ENCODE measurements around the gene CC2D2B. TPM values are rescaled to one million over a fixed set of nuclear protein-coding genes. Genes with fewer than 3 reads are reported as not detected.
A peak's percentile ranks its signal among the peaks of the same experiment; 100 is the strongest.

CC2D2B gene
- total and polyA plus RNA-seq, 2 of the 13 experiments (the other 11 are each of a cell fraction or from before 2014, with no cell fraction given) = 0.20 TPM; not detected in 1

DNA sequence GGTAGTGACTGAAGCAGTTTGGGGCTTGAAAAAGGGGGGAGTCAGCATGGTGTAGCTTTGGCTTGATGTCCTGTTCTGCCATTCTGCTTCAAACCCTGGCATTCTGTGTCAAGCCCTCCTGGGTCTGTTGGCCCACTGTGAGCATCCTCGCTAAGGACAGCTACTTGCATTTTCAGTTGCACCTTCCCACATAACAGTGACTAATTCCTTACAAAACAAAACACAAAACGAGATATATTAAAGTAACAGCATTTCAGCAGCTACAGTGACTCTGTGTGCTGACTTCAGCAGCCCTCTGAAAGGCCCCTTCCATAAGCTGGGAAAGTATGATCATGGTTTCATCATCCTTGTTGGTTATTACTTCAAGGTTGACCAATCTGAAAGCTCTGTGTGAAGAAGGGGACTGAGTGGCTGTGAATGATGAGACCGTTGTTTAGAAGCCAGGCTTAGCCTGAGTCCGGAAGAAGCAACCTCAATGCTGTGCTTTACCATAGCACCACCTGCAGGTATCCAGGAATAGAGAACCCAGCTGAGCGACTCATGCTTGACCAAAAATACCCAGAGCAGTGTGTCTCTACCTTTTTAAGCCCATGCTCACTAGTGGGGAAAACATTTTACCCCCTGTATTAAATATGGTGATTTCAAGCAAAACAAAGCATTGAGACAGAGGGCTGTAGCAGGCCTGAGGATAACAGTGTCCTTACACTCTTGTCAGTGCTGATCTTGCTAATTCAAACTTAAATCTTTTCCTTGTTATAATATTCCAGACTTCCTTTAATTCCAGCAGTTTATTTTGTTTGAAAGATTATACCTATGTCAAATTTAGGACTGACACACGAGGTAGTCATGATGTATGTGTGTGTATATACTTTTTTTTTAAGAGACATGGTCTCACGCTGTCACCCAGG is 42.6 kb upstream of the CC2D2B start (continued):
- no peak for TF ChIP-seq AHDC1 (CRISPR knock-in tag; IDR thresholded peaks at IDR 0.05; ENCODE audit: borderline replicate concordance)
- TF ChIP-seq, protein P1, sequence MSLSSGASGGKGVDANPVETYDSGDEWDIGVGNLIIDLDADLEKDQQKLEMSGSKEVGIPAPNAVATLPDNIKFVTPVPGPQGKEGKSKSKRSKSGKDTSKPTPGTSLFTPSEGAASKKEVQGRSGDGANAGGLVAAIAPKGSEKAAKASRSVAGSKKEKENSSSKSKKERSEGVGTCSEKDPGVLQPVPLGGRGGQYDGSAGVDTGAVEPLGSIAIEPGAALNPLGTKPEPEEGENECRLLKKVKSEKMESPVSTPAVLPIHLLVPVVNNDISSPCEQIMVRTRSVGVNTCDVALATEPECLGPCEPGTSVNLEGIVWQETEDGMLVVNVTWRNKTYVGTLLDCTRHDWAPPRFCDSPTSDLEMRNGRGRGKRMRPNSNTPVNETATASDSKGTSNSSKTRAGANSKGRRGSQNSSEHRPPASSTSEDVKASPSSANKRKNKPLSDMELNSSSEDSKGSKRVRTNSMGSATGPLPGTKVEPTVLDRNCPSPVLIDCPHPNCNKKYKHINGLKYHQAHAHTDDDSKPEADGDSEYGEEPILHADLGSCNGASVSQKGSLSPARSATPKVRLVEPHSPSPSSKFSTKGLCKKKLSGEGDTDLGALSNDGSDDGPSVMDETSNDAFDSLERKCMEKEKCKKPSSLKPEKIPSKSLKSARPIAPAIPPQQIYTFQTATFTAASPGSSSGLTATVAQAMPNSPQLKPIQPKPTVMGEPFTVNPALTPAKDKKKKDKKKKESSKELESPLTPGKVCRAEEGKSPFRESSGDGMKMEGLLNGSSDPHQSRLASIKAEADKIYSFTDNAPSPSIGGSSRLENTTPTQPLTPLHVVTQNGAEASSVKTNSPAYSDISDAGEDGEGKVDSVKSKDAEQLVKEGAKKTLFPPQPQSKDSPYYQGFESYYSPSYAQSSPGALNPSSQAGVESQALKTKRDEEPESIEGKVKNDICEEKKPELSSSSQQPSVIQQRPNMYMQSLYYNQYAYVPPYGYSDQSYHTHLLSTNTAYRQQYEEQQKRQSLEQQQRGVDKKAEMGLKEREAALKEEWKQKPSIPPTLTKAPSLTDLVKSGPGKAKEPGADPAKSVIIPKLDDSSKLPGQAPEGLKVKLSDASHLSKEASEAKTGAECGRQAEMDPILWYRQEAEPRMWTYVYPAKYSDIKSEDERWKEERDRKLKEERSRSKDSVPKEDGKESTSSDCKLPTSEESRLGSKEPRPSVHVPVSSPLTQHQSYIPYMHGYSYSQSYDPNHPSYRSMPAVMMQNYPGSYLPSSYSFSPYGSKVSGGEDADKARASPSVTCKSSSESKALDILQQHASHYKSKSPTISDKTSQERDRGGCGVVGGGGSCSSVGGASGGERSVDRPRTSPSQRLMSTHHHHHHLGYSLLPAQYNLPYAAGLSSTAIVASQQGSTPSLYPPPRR (CRISPR knock-in tag; IDR thresholded peaks at IDR 0.05; ENCODE audit: borderline replicate concordance) = no peak
- TF ChIP-seq CEBPB (IDR thresholded peaks at IDR 0.05; ENCODE audit: borderline replicate concordance, low read depth, low read length) = peak; percentile 82; the same call in 1 of the 2 replicates
- TF ChIP-seq ZNF33A (CRISPR knock-in tag; IDR thresholded peaks at IDR 0.05; ENCODE audit: borderline replicate concordance) = no peak
- TF ChIP-seq KDM4B (CRISPR knock-in tag; IDR thresholded peaks at IDR 0.05) = no peak
- TF ChIP-seq ZNF720 (CRISPR knock-in tag; IDR thresholded peaks at IDR 0.05) = no peak
- no peak for TF ChIP-seq SPEN (CRISPR knock-in tag; IDR thresholded peaks at IDR 0.05; ENCODE audit: low read depth)
- TF ChIP-seq MAZ (IDR thresholded peaks at IDR 0.05; ENCODE audit: borderline replicate concordance, low read depth, low read length) = no peak
- no peak for TF ChIP-seq MAZ (CRISPR knock-in tag; IDR thresholded peaks at IDR 0.05; ENCODE audit: low read depth)
- TF ChIP-seq, protein P2, sequence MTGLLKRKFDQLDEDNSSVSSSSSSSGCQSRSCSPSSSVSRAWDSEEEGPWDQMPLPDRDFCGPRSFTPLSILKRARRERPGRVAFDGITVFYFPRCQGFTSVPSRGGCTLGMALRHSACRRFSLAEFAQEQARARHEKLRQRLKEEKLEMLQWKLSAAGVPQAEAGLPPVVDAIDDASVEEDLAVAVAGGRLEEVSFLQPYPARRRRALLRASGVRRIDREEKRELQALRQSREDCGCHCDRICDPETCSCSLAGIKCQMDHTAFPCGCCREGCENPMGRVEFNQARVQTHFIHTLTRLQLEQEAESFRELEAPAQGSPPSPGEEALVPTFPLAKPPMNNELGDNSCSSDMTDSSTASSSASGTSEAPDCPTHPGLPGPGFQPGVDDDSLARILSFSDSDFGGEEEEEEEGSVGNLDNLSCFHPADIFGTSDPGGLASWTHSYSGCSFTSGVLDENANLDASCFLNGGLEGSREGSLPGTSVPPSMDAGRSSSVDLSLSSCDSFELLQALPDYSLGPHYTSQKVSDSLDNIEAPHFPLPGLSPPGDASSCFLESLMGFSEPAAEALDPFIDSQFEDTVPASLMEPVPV (CRISPR knock-in tag; IDR thresholded peaks at IDR 0.05) = no peak
- no peak for TF ChIP-seq ZNF292 (CRISPR knock-in tag; IDR thresholded peaks at IDR 0.05; ENCODE audit: borderline replicate concordance, low read depth)
- TF ChIP-seq NFKB2 (CRISPR knock-in tag; IDR thresholded peaks at IDR 0.05; ENCODE audit: borderline replicate concordance) = no peak
- no peak for TF ChIP-seq FIP1L1 (IDR thresholded peaks at IDR 0.05; ENCODE audit: borderline replicate concordance, insufficient read depth, low read depth, low read length)
